GM18526 (cell line): Measurements from ENCODE around the gene LMX1B.

Experiments used
- POLR2A ChIP-seq: IDR thresholded peaks from 3 replicates; pipeline ENCODE4 v1.6.1; 2011; ENCODE audit not compliant: insufficient read length; ENCODE audit errors: extremely low read depth

The LMX1B gene

DNA sequence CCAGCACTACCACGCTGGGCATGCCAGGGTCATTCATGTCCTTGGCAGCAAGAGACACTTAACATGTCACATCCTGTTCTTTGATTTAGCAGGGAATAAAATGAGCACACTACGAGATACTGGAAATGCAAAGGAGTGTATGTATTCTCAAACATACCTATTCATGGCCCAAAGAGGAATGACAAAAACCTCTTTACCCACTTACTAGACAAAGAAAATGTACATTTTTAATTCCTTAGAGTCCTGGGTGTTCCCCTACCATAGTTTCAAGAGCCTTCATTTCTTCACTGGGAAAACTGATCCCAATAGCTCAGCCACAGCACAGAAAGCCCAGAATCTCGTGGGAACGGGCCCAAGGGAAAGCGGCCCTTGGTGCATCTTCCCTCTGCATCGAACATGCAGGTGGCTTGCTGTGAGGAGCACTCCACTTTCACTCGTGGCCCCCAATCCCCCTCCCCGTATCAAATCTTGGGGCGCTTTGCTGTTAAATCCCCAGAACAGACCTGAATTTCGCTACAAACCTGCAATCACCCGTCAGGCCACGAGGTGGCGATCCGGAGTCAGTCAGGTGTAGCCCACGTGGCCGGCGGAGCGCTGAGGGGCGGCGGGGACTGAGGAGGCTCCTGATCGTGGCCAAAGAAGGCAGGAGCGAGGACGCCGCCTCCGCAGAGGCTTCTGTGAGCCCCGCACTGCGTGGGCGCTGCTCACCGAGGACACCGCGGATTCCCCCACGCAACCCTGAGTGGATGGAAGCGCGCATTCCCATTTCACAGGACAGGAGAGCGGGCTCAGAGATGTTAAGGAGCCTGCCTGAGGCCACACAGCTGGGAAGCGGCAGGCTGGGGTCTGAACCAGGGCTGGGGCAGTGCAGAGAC, 91.4 kb downstream of the LMX1B start:
- no peak for TF ChIP-seq POLR2A

DNA sequence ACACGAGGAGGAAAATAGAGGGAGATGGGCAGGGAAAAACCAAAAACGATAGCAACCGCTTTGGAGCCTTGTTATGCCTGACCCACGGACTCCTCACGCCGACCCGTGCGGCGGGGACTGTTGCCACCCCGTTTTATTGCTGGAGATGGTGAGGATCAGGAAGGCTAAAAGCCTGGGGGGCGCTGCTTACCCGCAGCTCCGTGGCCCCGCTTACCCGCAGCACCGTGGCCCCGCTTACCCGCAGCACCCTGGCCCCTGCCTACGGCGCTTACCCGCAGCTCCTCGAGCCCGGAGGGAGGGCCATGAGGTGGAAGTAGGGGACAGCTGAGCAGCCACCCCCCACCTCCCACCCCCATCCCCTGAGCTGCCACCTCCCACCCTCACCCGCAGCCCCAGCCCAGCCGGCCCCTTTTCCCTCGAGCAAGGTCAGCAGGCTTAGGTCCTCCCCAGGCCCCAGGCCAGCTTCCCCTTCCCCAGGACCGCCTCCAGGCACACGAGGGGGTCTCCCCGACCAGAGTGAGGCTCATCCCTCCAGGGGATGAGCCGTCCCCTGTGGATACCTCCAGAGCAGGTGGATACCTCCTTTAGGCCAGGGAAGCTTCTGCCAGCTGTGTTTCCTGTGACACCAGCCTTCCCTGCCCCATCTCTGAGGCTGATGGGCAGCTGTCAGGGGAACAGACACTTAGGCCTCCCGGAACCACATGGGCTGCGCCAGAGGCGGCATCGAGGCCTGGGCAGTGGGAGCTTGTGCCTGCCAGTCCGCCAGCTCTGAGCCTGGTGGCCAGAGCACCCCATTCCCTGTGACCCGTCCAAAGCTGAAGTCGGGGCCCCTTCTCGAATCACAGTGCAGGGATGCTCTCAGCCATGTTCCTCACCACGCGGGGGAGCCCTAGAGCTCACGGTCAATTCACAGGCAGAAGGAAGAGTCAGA, 92.3 kb downstream of the LMX1B start:
- no peak for TF ChIP-seq POLR2A

DNA sequence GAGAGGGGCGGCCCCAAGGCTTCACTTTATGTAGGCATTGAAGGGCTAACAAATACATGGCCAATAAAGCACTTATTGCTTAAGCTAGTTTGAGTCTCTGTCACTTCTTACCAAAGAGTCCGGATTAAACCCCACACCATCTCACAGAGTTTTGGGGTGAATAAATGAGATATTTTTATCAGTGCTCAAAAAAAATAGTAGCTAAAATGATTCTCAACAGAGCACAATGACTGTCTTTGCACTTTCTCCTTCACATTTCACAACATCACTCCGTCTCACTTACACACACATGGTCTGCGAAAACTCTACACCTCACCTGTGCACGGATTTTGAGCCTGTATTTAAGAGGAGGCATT, 92.9 kb downstream of the LMX1B start:
- TF ChIP-seq POLR2A: no peak

DNA sequence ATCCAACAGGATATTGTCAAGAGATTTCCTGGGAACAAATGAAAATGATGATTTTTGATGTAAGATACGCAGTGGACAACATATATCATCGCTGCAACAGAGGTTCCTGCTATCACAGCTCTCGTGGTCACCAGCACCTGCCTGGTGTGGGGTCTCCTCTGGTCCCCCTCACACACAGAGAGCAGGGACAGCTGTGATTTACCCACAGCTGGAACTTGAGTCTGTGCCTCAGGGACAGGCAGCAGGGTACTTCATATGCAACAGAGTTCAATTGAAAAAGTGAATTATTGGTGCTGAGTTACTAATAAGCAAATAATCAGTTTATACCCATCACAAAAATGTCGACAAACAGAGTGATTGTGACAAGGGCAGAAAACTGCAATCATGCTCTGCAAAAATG, 93.4 kb downstream of the LMX1B start:
- no peak for TF ChIP-seq POLR2A

DNA sequence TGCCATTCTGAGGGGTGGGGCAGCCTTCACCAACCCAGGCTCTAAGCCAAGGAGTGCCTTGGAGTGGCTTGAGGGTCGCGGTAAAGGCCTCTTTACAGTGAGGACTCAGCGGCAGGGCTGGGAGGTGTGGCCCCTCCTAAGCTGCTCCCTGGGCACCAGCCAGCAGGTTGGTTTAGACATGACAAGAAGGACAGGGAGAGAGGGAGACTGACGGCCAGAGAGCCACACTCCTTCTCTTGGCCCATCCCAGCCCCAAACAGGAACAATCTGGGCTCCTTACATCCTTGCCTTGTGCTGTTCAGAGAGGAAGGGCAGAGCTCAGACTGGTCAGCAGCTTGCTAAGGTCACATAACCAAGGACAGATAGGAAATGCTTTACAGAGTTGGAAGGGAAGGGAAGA, 94.5 kb downstream of the LMX1B start:
- no peak for TF ChIP-seq POLR2A

DNA sequence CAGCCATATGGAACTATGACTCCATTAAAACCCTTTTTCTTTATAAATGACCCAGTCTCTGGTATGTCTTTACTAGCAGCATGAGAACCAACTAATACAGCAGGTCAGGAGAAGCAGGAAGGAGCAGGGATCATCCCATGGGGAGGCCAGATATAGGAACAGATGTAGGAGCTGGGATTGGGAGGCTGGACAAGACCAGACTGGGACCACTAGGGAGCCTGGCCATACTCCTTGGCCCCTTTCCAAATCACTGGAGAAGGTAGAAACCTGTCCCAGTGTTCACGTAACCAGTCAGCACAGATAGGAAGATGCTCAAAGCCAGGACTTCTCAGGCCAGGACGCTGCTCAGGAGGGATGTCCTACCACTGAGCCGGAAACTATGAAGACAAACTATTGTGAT, 95.5 kb downstream of the LMX1B start:
- TF ChIP-seq POLR2A: no peak

DNA sequence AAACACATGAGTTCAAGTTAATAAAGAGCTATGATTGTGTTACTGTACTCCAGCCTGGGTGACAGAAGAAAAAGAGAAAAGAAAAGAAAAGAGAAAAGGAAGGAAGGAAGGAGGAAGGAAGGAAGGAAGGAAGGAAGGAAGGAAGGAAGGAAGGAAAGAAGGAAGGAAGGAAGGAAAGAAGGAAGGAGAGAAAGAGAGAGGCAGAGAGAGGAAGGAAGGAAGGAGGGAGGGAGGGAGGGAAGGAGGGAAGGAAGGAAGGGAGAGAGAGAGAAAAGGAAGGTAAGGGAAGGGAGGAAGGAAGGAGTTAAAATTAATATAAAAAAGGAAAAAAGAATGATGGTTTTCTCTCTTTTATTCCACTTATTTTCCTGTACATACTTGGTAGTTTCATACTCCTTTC, 101.7 kb downstream of the LMX1B start:
- TF ChIP-seq POLR2A: no peak

DNA sequence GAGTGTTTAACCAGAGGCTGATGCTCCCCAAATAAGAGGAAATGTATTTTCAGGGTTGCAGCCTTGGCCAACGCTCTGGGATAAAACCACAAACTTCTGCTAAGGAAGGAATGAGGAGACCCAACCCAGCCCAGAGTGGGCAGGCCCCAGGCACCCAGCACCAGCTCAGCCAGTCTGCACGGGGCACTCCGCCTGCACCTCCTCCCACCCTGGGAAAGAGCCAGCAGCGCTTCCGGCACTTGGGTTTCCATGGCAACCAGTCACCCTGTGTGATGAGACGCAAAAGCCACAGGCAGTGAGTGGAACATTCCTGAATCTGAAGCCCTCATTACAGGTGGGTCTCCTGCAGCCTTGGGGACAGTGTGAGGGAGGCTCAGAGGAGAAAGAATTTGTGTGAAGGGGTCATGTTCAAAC, 105.9 kb downstream of the LMX1B start:
- no peak for TF ChIP-seq POLR2A

DNA sequence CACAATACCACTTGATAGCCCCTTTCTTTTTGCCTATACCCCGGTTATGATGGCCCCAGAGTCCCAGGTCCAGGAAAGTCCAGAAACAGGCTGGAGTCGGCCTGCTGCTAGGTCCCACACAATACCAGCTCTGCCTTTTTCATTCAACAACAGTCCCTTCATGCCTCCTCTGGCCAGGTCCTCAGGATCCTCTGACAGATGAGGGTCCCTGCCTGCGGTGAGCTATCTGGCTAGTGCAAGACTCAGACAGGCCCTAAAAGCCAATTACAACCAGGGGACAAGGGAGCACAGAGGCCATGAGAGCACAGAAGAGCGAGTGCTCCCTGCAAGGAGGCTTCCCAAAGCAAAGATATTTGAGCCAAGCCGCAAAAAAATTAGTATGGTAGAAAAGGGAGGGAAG, 106.3 kb downstream of the LMX1B start:
- no peak for TF ChIP-seq POLR2A

DNA sequence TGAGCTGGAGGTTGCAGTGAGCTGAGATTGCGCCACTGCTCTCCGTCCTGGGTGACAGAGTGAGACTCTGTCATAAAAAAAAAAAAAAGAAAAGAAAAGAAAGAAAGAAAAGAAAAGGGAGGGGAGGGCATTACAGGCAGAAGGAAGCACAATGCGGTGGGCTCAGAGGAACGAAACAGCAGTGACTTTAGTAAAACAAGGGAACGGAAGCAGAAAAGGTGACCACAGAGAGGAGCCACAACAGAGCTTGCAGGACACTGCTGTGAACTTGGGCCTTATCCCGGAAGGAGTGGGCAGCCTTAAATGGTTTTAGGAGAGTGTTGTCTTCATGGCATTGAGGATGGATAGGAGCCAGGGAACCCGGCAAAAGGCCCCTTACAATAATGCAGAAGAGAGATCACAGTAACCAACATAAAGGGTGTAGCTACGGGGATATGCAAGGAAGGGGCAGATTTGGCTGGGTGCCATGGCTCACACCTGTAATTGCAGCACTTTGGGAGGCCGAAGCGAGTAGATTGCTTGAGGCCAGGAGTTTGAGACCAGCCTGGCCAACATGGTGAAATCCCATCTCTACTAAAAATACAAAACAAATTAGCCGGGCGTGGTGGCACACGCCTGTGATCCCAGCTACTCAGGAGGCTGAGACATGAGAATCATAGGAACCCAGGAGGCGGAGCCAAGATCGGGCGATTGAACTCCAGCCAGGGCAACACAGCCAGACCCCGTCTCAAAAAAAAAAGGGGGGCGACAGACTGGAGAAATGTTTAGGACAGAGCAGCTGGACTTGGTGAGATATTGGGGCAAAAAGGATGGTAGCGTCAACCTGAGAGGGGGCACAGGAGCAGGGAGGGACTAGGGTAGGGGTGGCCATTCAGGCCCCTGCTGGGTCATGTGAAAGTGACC, 107.2 kb downstream of the LMX1B start:
- TF ChIP-seq POLR2A: no peak

DNA sequence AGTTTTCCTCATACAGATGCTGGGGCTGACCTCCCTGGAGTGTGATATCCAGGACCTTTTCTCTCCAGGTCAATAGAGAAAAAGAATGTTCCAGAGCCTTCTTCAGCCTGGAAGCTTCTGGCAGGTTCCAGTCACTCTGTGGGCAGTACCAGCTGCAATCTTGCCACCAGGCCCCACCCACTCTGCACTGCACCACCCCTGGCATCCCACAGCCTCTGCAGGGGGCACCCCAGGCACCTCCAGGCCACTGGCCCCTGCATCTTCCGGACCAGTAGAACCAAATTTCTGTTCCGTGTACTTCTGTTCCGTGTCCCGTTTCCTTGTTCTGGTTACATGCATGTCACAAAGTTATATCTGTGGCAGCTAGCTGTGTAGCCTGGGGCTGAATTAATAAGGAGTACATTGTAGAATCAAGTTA, 107.8 kb downstream of the LMX1B start:
- no peak for TF ChIP-seq POLR2A

DNA sequence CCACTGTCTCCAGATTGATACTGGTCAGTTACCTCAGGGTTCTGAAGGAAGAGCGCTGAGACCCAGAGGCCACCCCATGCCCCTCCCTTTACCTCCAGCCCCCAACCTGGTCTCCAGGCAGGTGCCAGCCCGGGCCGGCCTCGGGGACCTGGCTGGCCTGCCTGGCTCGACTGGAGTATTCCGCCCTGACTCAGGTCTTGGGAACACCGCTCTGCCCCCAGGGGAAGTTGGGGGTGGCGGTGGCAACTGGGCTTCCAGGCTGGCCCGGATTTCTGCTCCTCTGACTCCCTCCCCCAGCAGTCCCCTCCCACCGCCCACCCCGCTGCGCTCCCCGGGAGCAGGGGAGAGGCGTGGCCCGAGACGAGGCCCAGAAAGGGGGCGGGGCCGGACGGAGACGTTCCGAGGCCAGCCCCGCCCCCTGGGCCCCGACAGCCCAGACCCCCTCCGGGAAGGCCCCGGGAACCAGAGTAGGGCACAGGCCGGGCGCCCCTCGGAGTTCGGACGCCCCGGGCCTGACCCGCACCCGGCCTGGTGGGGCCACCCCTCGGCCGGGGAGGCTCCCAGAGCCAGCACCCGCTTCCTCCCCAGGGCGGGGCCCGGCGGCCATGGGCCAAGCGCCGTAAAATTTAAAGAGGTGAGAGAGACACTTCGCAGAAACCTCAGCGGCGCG, 108.7 kb downstream of the LMX1B start:
- TF ChIP-seq POLR2A: peak; percentile 34

DNA sequence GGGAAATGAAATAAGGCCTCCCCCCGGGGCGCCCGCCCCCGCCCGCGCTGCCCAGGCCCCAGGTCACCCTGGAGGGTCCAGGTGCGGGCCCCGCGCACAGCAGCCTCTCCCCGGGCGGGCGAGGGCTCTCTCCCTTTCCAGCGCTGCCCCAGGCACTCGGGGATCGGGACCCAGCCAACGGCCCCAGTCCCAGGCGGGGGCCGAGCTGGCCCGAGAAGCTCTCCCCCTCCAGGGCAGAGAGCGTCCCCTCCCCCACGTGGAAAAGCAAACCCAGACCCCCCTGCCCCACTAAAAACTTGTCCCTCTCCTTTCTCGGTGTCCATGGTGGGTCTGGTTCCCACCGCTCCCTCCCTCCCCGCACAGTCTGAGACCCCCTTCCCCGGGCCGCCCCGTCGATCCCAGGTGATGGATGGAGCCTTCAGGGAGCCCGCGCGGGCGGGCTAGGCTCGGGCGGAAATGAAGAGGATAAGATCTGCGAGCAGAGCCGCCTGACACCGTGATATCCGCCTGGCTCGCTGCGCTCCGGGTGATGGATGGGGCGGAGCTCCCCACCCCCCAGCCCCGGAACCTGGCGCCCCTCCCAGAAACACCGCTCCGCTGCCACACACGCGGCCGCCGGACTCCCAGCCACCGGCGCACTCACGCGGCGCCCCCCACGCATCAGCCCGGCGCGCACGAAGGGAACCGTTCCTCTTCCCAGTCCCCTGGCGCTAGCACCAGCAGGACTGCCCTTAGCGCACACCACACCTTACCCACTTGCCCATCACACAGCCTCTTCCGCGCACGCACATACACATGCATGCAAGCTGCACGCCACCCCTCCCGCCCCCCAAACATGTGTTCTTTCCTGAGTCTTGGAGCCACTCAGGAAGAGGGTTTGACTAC, 109.4 kb downstream of the LMX1B start:
- TF ChIP-seq POLR2A: peak; percentile 62

DNA sequence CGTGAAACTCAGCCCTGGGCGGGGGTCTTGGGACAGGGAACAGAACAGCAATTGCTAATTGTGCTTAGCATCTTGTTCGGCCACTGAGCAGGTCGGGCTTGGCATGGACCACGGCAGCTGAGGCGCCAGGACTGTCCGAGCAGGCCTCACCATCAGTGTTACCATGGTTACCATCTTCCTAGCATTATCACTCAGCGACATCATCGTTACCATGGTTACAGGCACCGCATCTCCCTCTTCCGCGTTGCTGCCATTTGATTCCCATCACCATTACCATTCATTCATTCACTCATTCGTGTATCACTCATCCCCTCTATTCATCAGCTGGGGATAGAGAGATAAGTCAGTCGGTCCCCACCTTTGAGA, 110.1 kb downstream of the LMX1B start:
- no peak for TF ChIP-seq POLR2A
